GM21390 (cell line): ENCODE data around the gene CASP10.
"Not testable (repeated sequence)": the region's sequence is repeated elsewhere in the genome, so short reads cannot be mapped to it uniquely, and the experiment has no call there.

Experiments used
- ATAC-seq: cut with Tn5 transposase; IDR thresholded peaks from one replicate; pipeline ENCODE4 v1.9.1; 2021; ENCODE audit not compliant: unreplicated experiment

The CASP10 gene

DNA sequence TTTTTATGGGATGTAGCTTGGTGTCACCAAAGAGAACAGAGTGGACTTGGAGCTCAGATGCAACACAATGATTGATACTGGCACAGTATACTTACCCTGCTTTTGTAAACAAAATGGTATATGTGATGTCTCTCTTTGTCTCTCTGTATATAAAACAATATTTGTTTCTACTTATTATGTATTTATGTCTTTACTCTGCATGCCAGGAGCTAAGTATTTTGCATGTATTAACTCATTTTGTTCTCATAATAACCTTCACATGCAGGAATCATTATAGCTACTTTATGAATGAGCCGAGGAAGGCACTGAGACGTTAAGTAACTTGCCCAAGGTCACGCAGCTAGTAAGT is 49.5 kb downstream of the CASP10 start:
- no peak for ATAC-seq

DNA sequence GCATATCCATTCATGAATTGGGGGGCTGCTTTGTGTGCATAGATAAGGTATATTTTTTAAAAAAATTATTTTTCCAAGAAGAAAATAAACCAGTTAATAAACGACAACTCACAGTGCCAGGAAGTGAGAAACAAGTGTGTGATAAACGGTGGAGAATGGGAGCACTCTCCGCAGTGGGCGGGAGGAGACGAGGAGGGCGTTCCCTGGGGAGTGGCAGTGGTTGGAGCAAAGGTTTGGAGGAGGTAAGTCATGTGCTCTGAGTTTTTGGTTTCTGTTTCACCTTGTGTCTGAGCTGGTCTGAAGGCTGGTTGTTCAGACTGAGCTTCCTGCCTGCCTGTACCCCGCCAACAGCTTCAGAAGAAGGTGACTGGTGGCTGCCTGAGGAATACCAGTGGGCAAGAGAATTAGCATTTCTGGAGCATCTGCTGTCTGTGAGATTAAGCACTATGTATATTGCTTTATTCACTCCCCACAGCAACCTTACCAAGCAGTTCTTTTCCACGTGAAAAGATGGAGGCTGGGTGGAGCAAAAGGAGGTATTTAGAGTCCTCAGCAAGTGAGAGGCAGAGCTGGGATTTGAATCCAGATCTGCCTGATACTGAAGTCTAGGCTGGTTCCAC is 50.4 kb downstream of the CASP10 start:
- ATAC-seq = peak; percentile 86

DNA sequence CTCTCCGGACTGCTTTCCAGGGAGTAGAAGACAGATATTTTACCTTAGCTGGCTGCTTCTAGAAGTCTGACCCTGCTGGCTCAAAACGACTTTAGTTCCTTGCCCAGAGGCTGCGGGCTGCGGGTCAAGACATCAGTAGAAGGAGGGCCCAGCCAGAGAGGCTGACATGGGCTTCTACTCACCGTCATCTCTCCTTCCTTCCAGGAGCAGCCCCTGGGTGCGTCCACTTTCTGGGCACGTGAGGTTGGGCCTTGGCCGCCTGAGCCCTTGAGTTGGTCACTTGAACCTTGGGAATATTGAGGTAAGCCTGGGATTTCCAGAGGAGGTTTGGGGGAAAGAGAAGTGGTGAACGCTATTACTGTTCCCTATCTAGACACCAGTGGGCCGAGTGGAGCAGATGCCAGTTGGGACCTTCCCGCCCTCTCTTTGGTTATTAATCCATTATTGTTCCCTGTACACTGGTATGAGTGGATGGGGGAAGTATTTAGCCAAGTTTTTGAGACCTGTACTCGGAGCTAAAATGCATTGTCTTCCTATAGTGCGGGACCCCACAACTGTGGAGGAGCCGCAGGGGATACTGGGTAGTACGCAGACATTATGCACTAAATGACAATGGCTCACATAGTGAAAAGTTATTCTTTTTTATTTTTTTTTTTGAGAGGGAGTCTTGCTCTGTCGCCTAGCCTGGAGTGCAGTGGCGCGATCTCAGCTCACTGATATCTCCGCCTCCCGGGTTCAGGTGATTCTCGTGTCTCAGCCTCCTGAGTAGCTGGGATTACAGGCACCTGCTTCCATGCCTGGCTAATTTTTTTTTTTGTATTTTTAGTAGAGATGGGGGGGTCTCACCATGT is 51.1 kb downstream of the CASP10 start:
- peak; percentile 21 for ATAC-seq

DNA sequence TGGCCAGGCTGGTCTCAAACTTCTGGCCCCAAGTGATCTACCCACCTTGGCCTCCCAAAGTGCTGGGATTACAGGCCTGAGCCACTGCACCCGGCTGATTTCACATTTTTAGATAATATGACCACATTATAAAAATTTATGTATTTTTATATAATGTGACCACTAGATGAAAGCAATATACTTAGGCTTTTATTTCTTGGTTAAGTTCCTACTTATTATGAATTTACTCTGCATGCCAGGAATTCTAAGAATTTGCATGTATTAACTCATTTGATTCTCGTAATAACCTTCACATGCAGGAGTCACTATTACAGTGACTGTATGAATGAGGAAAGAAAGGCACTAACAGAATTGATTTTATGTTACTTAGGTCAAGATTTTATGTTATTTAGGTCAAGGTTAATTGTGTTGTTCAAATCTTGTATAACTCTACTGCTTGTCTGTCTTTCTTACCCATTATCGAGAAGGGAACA is 51.8 kb downstream of the CASP10 start:
- ATAC-seq = no peak

DNA sequence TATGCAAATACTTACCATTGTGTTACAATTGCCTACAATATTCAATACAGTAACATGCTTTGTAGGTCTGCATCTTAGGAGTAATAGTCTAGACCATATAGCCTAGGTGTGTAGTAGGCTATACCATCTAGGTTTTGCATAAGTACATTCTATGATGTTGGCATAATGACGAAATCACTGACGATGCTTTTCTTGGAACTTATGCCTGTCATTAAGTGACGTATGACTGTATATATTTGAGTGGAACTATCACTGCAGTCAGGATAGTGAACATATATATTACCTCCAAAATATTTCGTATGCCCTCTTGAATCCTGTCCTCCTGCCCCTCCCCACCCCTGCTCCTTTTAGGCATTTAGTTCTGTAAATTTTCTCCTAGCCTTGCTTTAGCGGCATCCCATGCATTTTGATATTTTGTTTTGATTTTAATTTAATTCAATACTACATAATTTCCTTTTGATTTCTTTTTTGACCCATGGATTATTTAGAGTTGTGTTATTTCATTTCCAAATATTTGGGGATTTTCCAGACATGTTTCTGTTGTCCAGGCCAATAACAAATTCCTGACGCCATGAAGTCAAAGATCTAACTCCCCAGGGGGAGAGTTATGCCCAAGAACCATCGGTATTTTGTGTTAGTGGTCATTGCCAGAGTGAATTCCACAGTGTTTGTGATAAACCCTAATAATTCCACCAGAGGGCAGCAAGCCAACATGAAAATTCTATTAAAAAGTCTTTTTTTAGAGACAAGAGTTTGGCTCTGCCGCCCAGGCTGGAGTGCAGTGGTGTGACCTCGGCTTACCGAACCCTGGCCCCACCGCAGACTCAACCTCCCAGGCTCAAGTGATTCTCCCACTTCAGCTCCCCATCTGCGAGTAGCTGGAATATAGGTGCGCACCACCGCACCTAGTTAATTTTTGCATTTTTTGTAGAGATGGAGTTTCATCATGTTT is 53.2 kb downstream of the CASP10 start:
- ATAC-seq = no peak

DNA sequence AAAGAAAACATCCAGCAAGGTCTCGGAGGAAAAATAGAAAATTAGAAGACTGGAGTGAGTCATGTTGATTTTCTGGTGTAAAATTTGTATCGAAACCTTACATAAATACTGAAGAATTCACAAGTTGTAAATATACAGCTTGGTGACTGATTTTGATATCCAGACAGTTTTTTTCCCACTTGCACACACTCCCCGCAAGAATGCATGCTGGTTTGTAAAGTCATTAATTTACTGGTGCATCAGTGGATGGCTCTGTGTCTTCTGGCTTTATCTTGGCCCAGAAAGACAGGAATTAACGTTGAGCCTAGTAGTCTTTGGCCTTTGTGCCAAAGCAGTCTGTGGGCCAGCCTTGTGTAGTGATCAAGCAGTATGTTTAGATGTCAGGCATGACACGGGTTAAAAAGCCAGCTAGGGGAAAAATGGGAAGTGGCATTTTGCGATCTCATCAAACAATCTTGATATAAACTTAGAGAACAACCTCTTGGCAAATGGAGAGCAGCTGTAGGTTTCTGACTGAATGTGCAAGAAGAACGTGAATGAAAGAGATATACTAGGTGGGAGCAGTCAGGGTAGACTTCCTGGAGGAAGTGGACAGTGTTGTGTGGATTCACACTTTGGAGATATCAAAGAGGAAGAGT is 54.7 kb downstream of the CASP10 start:
- ATAC-seq = no peak

DNA sequence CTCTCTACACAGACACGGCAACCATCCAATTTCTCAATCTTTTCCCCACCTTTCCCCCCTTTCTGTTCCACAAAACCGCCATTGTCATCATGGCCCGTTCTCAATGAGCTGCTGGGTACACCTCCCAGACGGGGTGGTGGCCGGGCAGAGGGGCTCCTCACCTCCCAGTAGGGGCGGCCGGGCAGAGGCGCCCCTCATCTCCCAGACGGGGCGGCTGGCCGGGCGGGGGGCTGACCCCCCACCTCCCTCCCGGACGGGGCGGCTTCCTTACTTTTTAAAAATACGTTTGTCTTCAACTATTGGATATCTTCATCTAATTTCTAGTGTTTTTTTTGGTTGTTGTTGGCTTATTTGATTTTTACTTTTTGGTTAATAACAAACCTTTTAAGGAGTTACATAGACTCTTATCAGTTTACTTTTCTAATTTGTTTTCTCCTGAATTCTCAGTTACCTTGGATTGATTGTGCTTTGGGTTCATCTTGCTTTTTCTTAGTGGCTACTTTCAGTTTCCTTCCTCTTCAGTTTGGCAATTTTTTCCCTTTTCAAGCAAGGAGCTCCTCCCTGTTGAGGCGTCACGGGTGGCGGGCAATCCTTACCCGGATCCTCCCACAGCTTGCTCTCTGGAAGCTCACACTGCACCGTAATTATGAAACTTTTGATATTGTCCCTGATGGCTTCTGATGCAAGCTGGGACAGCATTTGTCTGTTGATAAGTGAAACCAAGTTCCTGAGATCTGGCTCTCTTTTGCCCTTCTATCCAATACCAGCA is 56.4 kb downstream of the CASP10 start:
- not testable (repeated sequence) for ATAC-seq

DNA sequence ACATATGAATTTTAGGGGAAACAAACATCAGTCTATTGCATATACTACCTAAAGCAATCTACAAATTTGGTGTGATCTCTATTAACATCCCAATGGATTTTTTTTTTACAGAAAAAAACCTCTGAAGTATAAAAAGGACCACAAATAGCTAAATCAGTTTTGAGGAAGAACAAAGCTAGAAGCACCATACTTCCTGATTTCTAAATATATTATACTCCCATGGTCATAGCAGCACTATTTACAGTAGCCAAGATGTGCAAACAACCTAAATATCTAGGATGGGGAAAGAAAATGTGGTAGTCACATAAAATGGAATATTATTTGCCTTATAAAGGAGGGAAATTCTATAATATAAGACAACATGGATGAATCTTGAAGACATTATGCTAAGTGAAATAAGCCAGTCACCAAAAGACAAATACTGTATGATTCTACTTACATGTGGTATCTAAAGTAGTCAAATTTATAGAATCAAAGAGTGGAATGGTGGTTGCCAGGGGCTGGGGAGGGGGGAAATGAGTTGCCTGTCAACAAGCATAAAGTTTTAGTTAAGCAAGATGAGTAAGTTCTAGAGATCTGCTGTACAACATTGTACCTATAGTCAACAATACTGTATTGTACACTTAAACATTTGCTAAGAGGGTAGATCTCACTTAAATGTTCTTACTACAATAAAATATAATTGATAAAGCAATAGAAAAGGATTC is 59.8 kb downstream of the CASP10 start:
- ATAC-seq = no peak

DNA sequence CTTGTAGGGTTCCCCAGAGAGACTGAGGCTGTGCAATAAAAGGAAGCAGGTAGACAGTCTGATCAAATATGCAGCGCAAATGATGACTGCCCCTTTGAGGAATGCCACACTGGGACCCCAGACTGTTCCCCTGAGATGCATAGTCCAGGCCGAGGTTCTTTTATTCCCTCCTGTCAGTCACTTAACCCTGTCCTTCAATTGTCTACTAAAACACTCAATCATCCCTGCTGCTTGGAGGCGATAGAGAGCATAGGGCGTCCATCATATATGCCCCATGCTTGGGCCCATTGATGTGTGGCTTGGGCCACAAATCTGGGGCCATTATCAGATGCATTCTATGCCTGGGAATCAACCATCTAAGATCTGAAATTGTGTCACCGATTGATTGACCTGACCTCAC is 61.9 kb downstream of the CASP10 start:
- ATAC-seq = no peak

DNA sequence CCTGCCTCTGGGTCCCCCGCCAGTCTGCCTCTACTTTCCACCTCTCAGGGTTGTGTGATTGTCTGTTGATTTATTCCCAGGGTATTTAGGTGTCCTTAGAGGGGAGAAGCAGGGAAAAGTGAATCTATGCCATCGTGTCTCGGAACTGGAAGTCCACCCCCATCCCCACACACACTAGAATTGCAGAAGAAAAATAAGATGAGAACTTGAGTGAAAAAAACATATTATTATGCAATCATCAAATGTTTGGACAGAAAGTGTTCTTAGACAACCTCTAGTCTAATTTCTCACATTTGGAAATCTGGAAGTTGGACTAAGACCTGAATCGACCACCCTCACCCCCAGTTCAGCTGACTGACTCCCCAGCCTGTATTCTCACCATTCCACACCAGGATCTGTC is 63.3 kb downstream of the CASP10 start:
- no peak for ATAC-seq

DNA sequence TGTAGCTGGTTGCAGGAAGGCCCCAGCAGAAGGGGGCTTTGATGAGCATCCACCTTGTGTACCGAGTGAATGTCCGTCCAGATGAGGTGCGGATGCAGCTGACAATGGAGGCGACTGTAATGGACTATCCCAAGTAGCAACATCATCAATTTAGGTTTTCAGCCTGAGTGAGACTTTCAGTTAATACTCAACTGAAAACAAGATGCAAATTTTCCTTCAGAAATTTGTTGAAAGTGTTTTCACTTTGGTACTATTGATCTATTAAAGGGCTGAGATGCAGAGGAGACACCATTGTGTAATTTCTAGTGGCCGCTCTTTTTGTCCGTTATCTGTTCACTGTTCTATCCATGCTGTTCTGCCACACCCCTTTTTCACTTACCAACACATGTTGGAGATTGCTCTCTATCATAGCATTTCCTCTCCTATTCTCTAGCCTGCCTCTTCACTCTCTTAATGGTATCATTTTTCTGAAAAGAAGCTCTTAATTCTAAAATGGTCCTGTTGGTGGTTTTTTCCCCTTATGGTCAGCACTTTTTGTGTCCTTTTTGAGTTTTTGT is 65.4 kb downstream of the CASP10 start:
- no peak for ATAC-seq

DNA sequence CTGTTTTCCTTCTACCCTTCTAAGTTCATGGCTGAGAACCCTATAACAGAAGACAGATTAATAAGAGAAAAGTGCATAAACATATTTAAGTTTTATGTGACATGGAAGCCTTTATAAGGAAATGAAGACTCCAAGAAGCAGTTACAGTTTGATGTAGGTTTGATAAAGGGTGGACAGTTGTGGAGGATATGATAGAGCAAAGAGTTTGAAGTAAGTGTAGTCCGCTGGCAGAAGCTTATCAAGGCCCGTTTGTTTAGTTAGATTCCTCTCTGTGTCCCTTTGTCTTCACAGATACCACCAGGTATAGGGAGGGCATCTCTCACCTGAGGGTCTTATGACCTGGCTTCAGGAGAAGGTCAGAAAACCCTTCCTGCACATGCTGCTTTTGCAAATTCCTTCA is 66.9 kb downstream of the CASP10 start:
- ATAC-seq = no peak

DNA sequence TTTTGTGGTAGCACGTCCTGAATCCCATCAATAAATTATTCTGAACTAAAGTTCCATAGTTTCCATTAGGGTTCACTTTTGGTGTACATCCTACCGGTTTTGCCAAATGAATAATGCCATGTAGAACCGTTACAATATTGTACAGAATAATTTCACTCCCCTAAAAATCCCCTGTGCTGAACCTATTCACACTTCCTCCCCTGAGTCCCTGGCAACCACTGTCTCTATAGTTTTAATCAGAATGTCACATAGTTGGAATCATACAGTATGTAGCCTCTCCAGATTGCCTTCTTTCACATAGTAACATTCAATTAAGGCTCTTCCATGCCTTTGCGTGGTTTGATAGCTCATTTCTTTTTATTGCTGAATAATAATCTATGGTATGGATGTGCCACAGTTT is 67.8 kb downstream of the CASP10 start:
- no peak for ATAC-seq

DNA sequence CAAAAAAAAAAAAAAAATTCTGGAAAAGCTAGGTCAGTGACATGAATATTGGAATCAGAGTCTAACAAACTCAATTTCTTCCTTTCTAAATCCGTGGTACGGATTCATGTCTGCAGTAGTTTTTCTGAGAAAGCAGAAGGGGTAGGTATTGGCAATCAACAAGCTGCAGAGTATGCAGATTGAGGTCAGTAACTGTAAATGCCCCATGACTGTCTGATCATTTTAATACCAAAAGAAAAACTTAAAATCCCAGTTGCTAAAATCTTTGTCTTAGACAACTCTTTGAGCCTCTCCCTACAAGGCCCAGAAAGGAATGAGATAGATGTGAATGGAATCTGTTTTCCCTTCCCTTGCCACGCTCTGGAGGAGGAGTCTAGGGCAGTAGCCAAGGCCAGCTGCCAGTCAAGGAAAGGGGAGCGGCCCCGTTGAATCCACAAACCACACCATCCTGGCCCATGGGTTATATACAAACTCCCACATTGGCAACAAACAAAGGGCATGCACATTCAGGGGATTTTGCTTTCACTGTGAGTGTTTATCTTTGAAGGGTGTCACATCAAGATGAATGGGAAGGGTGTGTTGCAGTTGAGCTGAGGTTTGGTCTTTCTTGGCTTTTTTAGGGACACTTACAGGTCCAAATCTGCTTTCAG is 71.3 kb downstream of the CASP10 start:
- ATAC-seq = no peak

DNA sequence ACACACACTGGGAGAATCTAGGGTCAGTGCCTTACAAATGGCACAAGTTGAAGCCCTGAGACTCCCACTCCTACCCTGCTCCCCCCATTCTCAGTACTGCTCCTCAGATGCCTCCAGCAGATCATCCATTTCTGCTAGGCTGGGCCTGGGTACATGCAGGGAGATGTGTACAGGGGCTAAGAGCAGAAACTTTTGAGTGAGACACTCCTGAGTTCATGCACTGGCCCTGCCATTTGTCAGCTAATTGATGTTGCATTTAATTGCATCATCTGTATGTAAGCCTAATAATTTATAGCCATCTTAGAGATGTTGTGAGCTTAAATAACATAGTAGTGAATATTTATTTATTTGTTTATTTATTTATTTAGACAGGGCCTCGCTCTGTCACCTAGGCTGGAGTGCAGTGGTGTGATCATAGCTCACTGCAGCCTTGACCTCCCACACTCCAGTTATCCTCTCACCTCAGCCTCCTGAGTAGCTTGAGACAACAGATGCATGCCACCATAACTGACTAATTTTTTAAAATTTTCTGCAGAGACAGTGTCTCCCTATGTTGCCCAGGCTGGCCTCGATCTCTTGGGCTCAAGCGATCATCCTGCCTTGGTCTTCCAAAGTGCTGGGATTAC is 72.6 kb downstream of the CASP10 start:
- ATAC-seq = no peak

DNA sequence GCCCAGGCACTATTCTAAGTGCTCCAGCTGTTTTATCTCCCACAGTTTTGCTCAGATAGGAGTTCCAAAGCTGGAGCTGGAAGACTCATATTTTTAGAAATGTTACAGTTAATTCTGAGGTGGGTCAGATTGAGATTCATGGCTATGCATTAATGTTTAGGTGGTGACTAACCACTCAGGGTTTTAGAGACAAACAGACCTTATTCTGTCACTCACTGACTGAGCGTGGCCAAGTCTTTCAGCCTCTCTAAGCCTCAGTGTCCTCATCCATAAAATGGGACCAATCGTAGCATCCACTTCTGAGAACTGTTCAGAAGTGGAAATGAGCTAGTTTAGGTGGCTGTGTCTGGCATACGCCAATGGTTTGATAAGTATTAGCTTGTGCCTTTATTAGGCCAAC is 73.1 kb downstream of the CASP10 start:
- no peak for ATAC-seq

DNA sequence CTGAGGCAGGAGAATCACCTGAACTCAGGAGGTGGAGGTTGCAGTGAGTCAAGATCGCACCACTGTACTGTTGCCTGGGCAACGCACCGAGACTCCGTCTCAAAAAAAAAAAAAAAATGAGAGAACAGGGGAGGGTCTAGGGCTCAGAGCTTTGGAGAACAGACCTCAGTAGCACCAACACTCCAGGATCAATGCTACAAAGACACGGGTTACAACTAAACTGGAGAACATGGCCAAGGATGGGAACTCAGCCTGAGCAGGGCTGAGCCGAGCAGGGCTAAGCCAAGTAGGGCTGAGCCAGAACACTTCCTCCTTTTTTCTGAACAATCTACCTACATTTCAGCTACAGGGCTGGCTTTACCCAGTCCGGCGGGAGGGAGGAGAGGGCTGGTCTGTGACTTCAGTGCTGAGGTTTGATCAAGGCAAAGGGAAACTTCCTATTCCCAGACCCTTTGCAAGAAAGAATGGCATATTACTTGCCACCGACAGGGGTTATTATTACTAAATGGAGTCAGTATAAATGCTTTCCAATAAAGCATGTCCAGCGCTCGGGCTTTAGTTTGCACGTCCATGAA is 74.5 kb downstream of the CASP10 start:
- peak; percentile 43 for ATAC-seq
